Measurements from ENCODE around the gene GNB1L. TPM values are rescaled to one million over a fixed set of nuclear protein-coding genes. Genes with fewer than 3 reads are reported as not detected.

Gene GNB1L
- total and polyA plus RNA-seq, 10 of the 15 experiments (the other 5 are each of a cell fraction or from before 2014, with no cell fraction given): 0.21 to 19.4 (median 6.8) TPM

GRCh38 chr22:19739911-19740449 lies 114.7 kb downstream of the GNB1L start:
- Histone ChIP-seq H3K27me3 (replicated peaks in 1 of 2; ENCODE audit: control insufficient read depth in 2 of 2, insufficient read depth in 2 of 2, low read length in 1 of 2) (no peaks in the 10 kb centered on the region), H3K4me2 (ENCODE audit: control insufficient read depth, insufficient read depth) (no peak overlapping the region), H3K27ac (ENCODE audit: control insufficient read depth, insufficient read depth) (no peak overlapping the region), H3K4me3 (no peak overlapping the region), H3K9me3 (replicated peaks; ENCODE audit: control insufficient read depth, insufficient read depth, low read length) (no peaks in the 10 kb centered on the region), H3K4me1 (ENCODE audit: control insufficient read depth, insufficient read depth, low read length) (no peaks in the 10 kb centered on the region), H3K9ac (ENCODE audit: control insufficient read depth, insufficient read depth, low read length) (no peak overlapping the region), H2AFZ (ENCODE audit: control insufficient read depth, low read depth, low read length) (no peak overlapping the region), H3K79me2 (ENCODE audit: control insufficient read depth, insufficient read depth, low read length) (no peaks in the 10 kb centered on the region), H3K36me3 (ENCODE audit: control insufficient read depth in 2 of 2, insufficient read depth in 2 of 2, low read length in 1 of 2) (no peaks in the 10 kb centered on the region), H4K20me1 (ENCODE audit: control insufficient read depth, insufficient read depth) (no peaks in the 10 kb centered on the region)
- no TSS peak for BruUV-seq (replicated peaks)
- POLR2A ChIA-PET: no interaction called here
- 29% methylated on average over 6 of the region's 7 CpGs for WGBS (ENCODE audit: insufficient coverage, insufficient replicate concordance, low lambda C conversion rate, missing lambda C conversion rate)
- SMC1A ChIA-PET (ENCODE audit: uncharacterized antibody, unreplicated experiment): no interaction called here
- no peak for FAIRE-seq
- ATAC-seq: no peak
- RAD21 ChIA-PET (ENCODE audit: unreplicated experiment): no interaction called here
- in situ Hi-C loops (cut with MboI): no loop called here
- CTCF ChIA-PET: interaction anchor here (1.3 to 1.4 kb wide), 2 partner anchors 9 to 11 kb away, joined by 3 read pairs; no protein-coding TSS in a partner anchor
- no peak for DNase-seq (ENCODE audit: low read depth, low spot score)
- intact Hi-C loops (cut with micrococcal nuclease; ENCODE audit: unreplicated experiment): no loop called here
- TF ChIP-seq ZNF592 (IDR thresholded peaks at IDR 0.05): no peak
- no peak for TF ChIP-seq STAT3 (IDR thresholded peaks at IDR 0.05; ENCODE audit: low read depth, low read length)
- TF ChIP-seq USF1 (IDR thresholded peaks at IDR 0.05; ENCODE audit: borderline replicate concordance, extremely low read length, insufficient read depth, low read depth, low read length): no peak
- TF ChIP-seq GATAD2B (conservative IDR thresholded peaks at IDR 0.05; ENCODE audit: low read depth): no peak
- no peak for TF ChIP-seq ESRRA (IDR thresholded peaks at IDR 0.05; ENCODE audit: low read length)
- TF ChIP-seq ZBTB40 (IDR thresholded peaks at IDR 0.05; ENCODE audit: borderline replicate concordance): no peak
- TF ChIP-seq CREM (IDR thresholded peaks at IDR 0.05; ENCODE audit: low read depth): no peak
- no peak for TF ChIP-seq TCF12 (IDR thresholded peaks at IDR 0.05; ENCODE audit: low read depth, low read length)
- no peak for TF ChIP-seq RB1 (IDR thresholded peaks at IDR 0.05; ENCODE audit: borderline replicate concordance)
- no peak for TF ChIP-seq CBX5 (IDR thresholded peaks at IDR 0.05; ENCODE audit: low read depth)
- TF ChIP-seq ETV6 (conservative IDR thresholded peaks at IDR 0.05 in 1 of 2, IDR thresholded peaks at IDR 0.05 in 1 of 2; ENCODE audit: borderline replicate concordance in 1 of 2, low read depth in 1 of 2): no peak
- TF ChIP-seq SIN3A (IDR thresholded peaks at IDR 0.05; ENCODE audit: low read depth, low read length): no peak
- TF ChIP-seq NBN (IDR thresholded peaks at IDR 0.05): no peak
- TF ChIP-seq HSF1 (IDR thresholded peaks at IDR 0.05; ENCODE audit: low read depth, low read length): no peak

All from GM12878 (cell line).